A673 (cell line): ENCODE measurements around the gene DUOXA2.

Source experiments
- EZH2 ChIP-seq: fragments of 200-600 bp; sonication (generic); IDR thresholded peaks from 2 replicates; pipeline ENCODE4 v1.6.1; 2017; ENCODE audit warnings: borderline replicate concordance, low read depth, mild to moderate bottlenecking, mixed read lengths, antibody characterized with exemption, low read length; ENCODE audit not compliant: poor library complexity, severe bottlenecking
- TF ChIP-seq, protein P1 (sequence below): fragments of 300-800, 200-600 bp; sonication (generic); conservative IDR thresholded peaks from 2 replicates; pipeline ENCODE4 v1.5.1; 2017; ENCODE audit warnings: low read depth, mild to moderate bottlenecking, antibody characterized with exemption, low read length, moderate library complexity, mixed read lengths

DNA sequence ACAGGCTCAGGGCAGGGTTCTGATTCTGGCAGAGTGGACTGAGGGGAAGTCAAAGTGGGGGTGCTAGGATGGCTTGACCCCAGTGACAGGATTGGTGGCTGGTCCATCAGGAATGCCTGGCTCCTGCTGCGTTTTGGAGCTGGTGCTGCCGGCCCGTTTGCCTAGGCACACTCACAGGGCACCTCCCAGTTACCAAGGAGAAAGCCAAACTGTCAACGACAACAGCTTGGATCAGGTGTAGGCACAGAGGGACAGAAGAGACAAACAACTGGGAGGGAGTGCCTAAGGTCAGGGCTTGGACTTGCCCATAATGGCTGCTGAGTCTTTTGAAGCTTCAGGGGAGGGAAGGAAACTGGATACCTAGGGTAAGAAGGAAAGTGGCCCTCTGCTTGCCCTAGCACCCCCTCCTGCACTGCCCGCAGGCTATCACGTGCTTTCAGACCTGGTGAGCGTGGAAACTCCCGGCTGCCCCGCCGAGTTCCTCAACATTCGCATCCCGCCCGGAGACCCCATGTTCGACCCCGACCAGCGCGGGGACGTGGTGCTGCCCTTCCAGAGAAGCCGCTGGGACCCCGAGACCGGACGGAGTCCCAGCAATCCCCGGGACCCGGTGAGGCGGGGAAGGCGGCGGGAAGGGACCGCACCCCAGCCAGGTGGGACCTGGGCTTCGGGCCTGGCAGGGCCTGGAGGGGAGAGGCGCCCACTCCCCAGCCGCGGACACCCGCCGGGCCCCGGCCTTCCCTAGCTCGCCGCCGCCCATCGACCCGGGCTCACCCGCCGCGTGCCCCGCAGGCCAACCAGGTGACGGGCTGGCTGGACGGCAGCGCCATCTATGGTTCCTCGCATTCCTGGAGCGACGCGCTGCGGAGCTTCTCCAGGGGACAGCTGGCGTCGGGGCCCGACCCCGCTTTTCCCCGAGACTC is 20.8 kb downstream of the DUOXA2 start:
- no peak for TF ChIP-seq EZH2
- TF ChIP-seq, protein P1, sequence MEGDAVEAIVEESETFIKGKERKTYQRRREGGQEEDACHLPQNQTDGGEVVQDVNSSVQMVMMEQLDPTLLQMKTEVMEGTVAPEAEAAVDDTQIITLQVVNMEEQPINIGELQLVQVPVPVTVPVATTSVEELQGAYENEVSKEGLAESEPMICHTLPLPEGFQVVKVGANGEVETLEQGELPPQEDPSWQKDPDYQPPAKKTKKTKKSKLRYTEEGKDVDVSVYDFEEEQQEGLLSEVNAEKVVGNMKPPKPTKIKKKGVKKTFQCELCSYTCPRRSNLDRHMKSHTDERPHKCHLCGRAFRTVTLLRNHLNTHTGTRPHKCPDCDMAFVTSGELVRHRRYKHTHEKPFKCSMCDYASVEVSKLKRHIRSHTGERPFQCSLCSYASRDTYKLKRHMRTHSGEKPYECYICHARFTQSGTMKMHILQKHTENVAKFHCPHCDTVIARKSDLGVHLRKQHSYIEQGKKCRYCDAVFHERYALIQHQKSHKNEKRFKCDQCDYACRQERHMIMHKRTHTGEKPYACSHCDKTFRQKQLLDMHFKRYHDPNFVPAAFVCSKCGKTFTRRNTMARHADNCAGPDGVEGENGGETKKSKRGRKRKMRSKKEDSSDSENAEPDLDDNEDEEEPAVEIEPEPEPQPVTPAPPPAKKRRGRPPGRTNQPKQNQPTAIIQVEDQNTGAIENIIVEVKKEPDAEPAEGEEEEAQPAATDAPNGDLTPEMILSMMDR, result no peak
